Endothelial cell of umbilical vein (primary cell): ENCODE data around the gene TCP10L. TPM values are rescaled to one million over a fixed set of nuclear protein-coding genes. Genes with fewer than 3 reads are reported as not detected.

ENCODE experiments used
- BruUV-seq: library from RNA; stranded (reverse); fragments of 400-500 nt; replicated peaks from 2 replicates; lab custom pipeline; 2021; lab: Mats Ljungman, UMichigan
- CTCF ChIA-PET: fragments of 300-600, 350-600 bp; sonication (Branson Sonifier 250); formaldehyde crosslinking; loops from one replicate; lab custom pipeline; 2021; ENCODE audit warnings: antibody characterized with exemption, inconsistent platforms; lab: Charles Lee
- POLR2A ChIA-PET: fragments of 300-600, 350-600 bp; sonication (Branson Sonifier 250); formaldehyde crosslinking; loops from one replicate; lab custom pipeline; 2021; ENCODE audit warnings: antibody characterized with exemption, inconsistent platforms; lab: Charles Lee
- DNase-seq: peaks from one replicate; pipeline ENCODE4 v3.0.0-alpha.2; 2011; ENCODE audit warnings: low read depth, low spot score
- FAIRE-seq: peaks from 2 replicates; lab custom pipeline; 2011; peaks lifted over from hg19 to GRCh38; lab: Jason Lieb, UNC
- H2AFZ ChIP-seq: 2 replicates; pipeline ENCODE4 v1.6.0; 2012; ENCODE audit warnings: low read depth, low read length, control low read depth, inconsistent platforms
- H3K27ac ChIP-seq: 2 replicates; pipeline ENCODE4 v1.5.1; 2011; ENCODE audit warnings: low read depth, mild to moderate bottlenecking, control low read depth, low read length, moderate library complexity; ENCODE audit not compliant: insufficient read depth
- H3K27me3 ChIP-seq, 2 experiments: 2 replicates each; pipeline versions ENCODE4 v1.6.0 to v1.6.1; 2011; ENCODE audit warnings: low read length in 2 of 2, mixed read lengths in 1 of 2; ENCODE audit not compliant: control insufficient read depth in 2 of 2, insufficient read depth in 2 of 2
- H3K36me3 ChIP-seq, 2 experiments: 2 replicates in 1 of 2; 3 replicates in 1 of 2; pipeline ENCODE4 v1.5.1; 2011; ENCODE audit warnings: low read length in 2 of 2, mild to moderate bottlenecking in 1 of 2, moderate library complexity in 1 of 2; ENCODE audit not compliant: control insufficient read depth in 2 of 2, insufficient read depth in 2 of 2; ENCODE audit errors: extremely low read depth in 1 of 2
- H3K4me1 ChIP-seq: 3 replicates; pipeline ENCODE4 v1.5.1; 2011; ENCODE audit warnings: mild to moderate bottlenecking, low read length; ENCODE audit not compliant: control insufficient read depth, insufficient read depth; ENCODE audit errors: extremely low read depth
- H3K4me2 ChIP-seq: 2 replicates; pipeline ENCODE4 v1.6.1; 2011; ENCODE audit warnings: low read length, control low read depth, mixed read lengths; ENCODE audit not compliant: insufficient read depth
- H3K4me3 ChIP-seq, 3 experiments: fragments of 200-600 bp in 1 of 3; sonication (generic), shearing (Covaris generic) in 1 of 3; replicated peaks in 1 of 3; 2 replicates each; pipeline ENCODE4 v1.5.1; 2011 to 2016; ENCODE audit warnings: control low read depth in 3 of 3, low read length in 3 of 3, mild to moderate bottlenecking in 2 of 3, inconsistent platforms in 1 of 3, low read depth in 1 of 3, moderate library complexity in 1 of 3; ENCODE audit not compliant: insufficient read depth in 1 of 3
- H3K79me2 ChIP-seq: 2 replicates; pipeline ENCODE4 v1.6.0; 2012; ENCODE audit warnings: low read length, inconsistent platforms; ENCODE audit not compliant: control insufficient read depth, insufficient read depth
- H3K9ac ChIP-seq: replicated peaks from 2 replicates; pipeline ENCODE3; 2011; ENCODE audit warnings: low read length, control low read depth; ENCODE audit not compliant: insufficient read depth; ENCODE audit errors: extremely low read depth
- H3K9me1 ChIP-seq: replicated peaks from 3 replicates; pipeline ENCODE4 v1.6.0; 2011; ENCODE audit warnings: mild to moderate bottlenecking, low read length; ENCODE audit not compliant: control insufficient read depth, insufficient read depth; ENCODE audit errors: extremely low read depth
- H3K9me3 ChIP-seq: replicated peaks from 2 replicates; pipeline ENCODE4 v1.5.1; 2012; ENCODE audit warnings: low read length, inconsistent platforms; ENCODE audit not compliant: control insufficient read depth, insufficient read depth
- H4K20me1 ChIP-seq: replicated peaks from 2 replicates; pipeline ENCODE3; 2011; ENCODE audit warnings: mild to moderate bottlenecking, low read length; ENCODE audit not compliant: control insufficient read depth, insufficient read depth; ENCODE audit errors: extremely low read depth
- CTCF ChIP-seq, 2 donors: IDR thresholded peaks; 1 replicate in 1 of 2; 2 replicates in 1 of 2; pipeline ENCODE4 v1.5.1; 2011; ENCODE audit warnings: low read length in 2 of 2, mild to moderate bottlenecking in 2 of 2, moderate library complexity in 2 of 2, control low read depth in 1 of 2, inconsistent platforms in 1 of 2, low read depth in 1 of 2; ENCODE audit not compliant: insufficient read depth in 1 of 2; ENCODE audit errors: extremely low read depth in 1 of 2
- EZH2 ChIP-seq: IDR thresholded peaks from 2 replicates; pipeline ENCODE4 v1.6.1; 2012; ENCODE audit warnings: borderline replicate concordance, low read depth, mild to moderate bottlenecking, moderate library complexity, low read length, inconsistent platforms; ENCODE audit not compliant: severe bottlenecking
- FOS ChIP-seq: IDR thresholded peaks from 2 replicates; pipeline ENCODE4 v1.6.1; 2011; ENCODE audit warnings: mild to moderate bottlenecking, low read length, moderate library complexity, borderline replicate concordance; ENCODE audit not compliant: insufficient read depth
- JUN ChIP-seq: IDR thresholded peaks from 2 replicates; pipeline ENCODE4 v1.6.1; 2011; ENCODE audit warnings: borderline replicate concordance, low read depth; ENCODE audit not compliant: insufficient read length, insufficient read depth
- MAX ChIP-seq: IDR thresholded peaks from 2 replicates; pipeline ENCODE4 v1.6.1; 2011; ENCODE audit not compliant: insufficient read depth, insufficient read length
- MYC ChIP-seq: IDR thresholded peaks from one replicate; pipeline ENCODE4 v1.6.1; 2011; ENCODE audit warnings: mild to moderate bottlenecking, low read depth, low read length
- POLR2A ChIP-seq: IDR thresholded peaks from 2 replicates; pipeline ENCODE4 v1.6.1; 2012; ENCODE audit warnings: low read depth, mild to moderate bottlenecking, control low read depth, low read length
- POLR2AphosphoS5 ChIP-seq: IDR thresholded peaks from 2 replicates; pipeline ENCODE4 v1.6.1; 2012; ENCODE audit warnings: low read depth, mild to moderate bottlenecking, control low read depth, low read length, moderate library complexity; ENCODE audit not compliant: insufficient read depth
- dilution Hi-C: fragments of 300-500 bp; cut with MboI; formaldehyde crosslinking; loops from one replicate; pipeline ENCODE4 v1.15.0; 2019; ENCODE audit warnings: low sequenced_read_pairs; ENCODE audit not compliant: extremely low pct_ligation_motif_present
- intact Hi-C: fragments of 100-400 bp; cut with micrococcal nuclease; formaldehyde crosslinking; loops from one replicate; pipeline ENCODE4 v1.10.0; 2022
- polyA plus RNA-seq, 4 experiments: library from polyadenylated mRNA; depleted of rRNA in 3 of 4; stranded (reverse) in 3 of 4; unstranded in 1 of 4; fragments of >200 nt; gene quantifications; 2 replicates each; pipeline versions ENCODE4 v1.2.1 to v1.2.3, GENCODE V29; 2011 to 2012; ENCODE audit warnings: missing spikeins in 1 of 4
- total RNA-seq: library from RNA; stranded (reverse); gene quantifications from 2 replicates; pipeline ENCODE4 v1.2.3, GENCODE V29; 2021

The TCP10L gene
- total and polyA plus RNA-seq, 2 donors (not counting 3 experiments of a cell fraction or from before 2014, with no cell fraction given) = 0.07 TPM; not detected in 1

- Histone ChIP-seq H3K27ac (no peak overlapping the region), H3K79me2 (no peaks in the 10 kb centered on the region), H3K27me3 (peaks cover 0 to 6% of the 10 kb centered on the region in 2 experiments), H2AFZ (no peak overlapping the region), H3K4me3 (no peak overlapping the region), H3K4me1 (no peaks in the 10 kb centered on the region), H3K9me1 (no peaks in the 10 kb centered on the region), H3K4me2 (no peak overlapping the region), H4K20me1 (no peaks in the 10 kb centered on the region), H3K36me3 (no peaks in the 10 kb centered on the region), H3K9ac (no peak overlapping the region), H3K9me3 (no peaks in the 10 kb centered on the region)
- ChIA-PET CTCF (interaction anchor here (2.1 to 2.6 kb wide), 2 partner anchors 13 to 184 kb away, joined by 6 read pairs; no protein-coding TSS in a partner anchor), POLR2A (no interaction called here)
- intact Hi-C loops (no loop called here), dilution Hi-C loops (no loop called here)
- BruUV-seq = no TSS peak
- DNase-seq (no peak), FAIRE-seq (no peak)
- TF ChIP-seq JUN (no peak), CTCF (IDR thresholded peaks at IDR 0.05; ENCODE audit: extremely low read depth in 1 of 2, insufficient read depth in 1 of 2, low read depth in 1 of 2, low read length in 2 of 2) (no peak), FOS (no peak), MYC (no peak), MAX (no peak)
Observed at GRCh38 chr21:32587651-32588050, 2.3 kb upstream of the TCP10L start.

GRCh38 chr21:32587120-32587519 is 1.8 kb upstream of the TCP10L start:
- no peak for TF ChIP-seq JUN
- no peak for TF ChIP-seq EZH2
- no peak for TF ChIP-seq MYC
- TF ChIP-seq POLR2AphosphoS5 = no peak
- no peak for TF ChIP-seq FOS
- no peak for TF ChIP-seq POLR2A
- Histone ChIP-seq H3K9me3 (no peaks in the 10 kb centered on the region), H3K4me1 (no peaks in the 10 kb centered on the region), H2AFZ (no peak overlapping the region), H3K79me2 (no peaks in the 10 kb centered on the region), H3K27ac (no peak overlapping the region), H3K27me3 (peaks cover 0 to 6% of the 10 kb centered on the region in 2 experiments), H3K9me1 (no peaks in the 10 kb centered on the region), H4K20me1 (no peaks in the 10 kb centered on the region), H3K9ac (no peak overlapping the region), H3K36me3 (no peaks in the 10 kb centered on the region), H3K4me3 (no peak overlapping the region), H3K4me2 (no peak overlapping the region)
- POLR2A ChIA-PET = no interaction called here
- CTCF ChIA-PET = interaction anchor here (2.1 to 2.6 kb wide), 2 partner anchors 14 to 184 kb away, joined by 6 read pairs; no protein-coding TSS in a partner anchor
- FAIRE-seq (no peak), DNase-seq (no peak)
- intact Hi-C loops (no loop called here), dilution Hi-C loops (no loop called here)
- no TSS peak for BruUV-seq
